K562 (cell line): ENCODE results near the gene EMC1. TPM values are rescaled to one million over a fixed set of nuclear protein-coding genes. Genes with fewer than 3 reads are reported as not detected.

Experiments used
- ASH1L ChIP-seq: fragments of 450-650 bp; IDR thresholded peaks from 2 replicates; pipeline ENCODE4 v1.6.1; 2018; ENCODE audit warnings: borderline replicate concordance, mild to moderate bottlenecking, low read depth; ENCODE audit not compliant: partially characterized antibody
- CHD4 ChIP-seq: fragments of 200-600 bp; sonication (generic); IDR thresholded peaks from 3 replicates; pipeline ENCODE4 v1.6.1; 2012; ENCODE audit warnings: low read depth, mild to moderate bottlenecking, mixed read lengths, low read length, inconsistent platforms; ENCODE audit not compliant: insufficient read depth, insufficient replicate concordance, poor library complexity, severe bottlenecking
- DIDO1 ChIP-seq: fragments of 450-650 bp; IDR thresholded peaks from 2 replicates; pipeline ENCODE4 v1.6.1; 2016; ENCODE audit warnings: low read depth, missing biosample characterization, missing genetic modification characterization
- EHMT2 ChIP-seq: fragments of 450-650 bp; IDR thresholded peaks from 2 replicates; pipeline ENCODE4 v1.6.1; 2018; ENCODE audit warnings: antibody characterized with exemption
- EP400 ChIP-seq: fragments of 450-650 bp; IDR thresholded peaks from 2 replicates; pipeline ENCODE4 v1.6.1; 2017; ENCODE audit warnings: antibody characterized with exemption, mild to moderate bottlenecking, moderate library complexity
- ETS2 ChIP-seq: IDR thresholded peaks from 2 replicates; pipeline ENCODE4 v1.6.1; 2016; ENCODE audit warnings: borderline replicate concordance, missing genetic modification characterization, mild to moderate bottlenecking, moderate library complexity, missing compliant biosample characterization; ENCODE audit not compliant: poor library complexity, severe bottlenecking
- FOXP1 ChIP-seq: sonication (generic); formaldehyde crosslinking; IDR thresholded peaks from 2 replicates; pipeline ENCODE4 v1.8.0; 2022; ENCODE audit warnings: mild to moderate bottlenecking, missing genetic modification reagents
- HMGN3 ChIP-seq: IDR thresholded peaks from 2 replicates; pipeline ENCODE4 v1.6.1; 2011; ENCODE audit warnings: borderline replicate concordance, low read depth, mild to moderate bottlenecking, mixed read lengths, low read length; ENCODE audit not compliant: insufficient read length; ENCODE audit errors: extremely low read depth
- MAZ ChIP-seq, 2 experiments: fragments of 450-650 bp in 1 of 2; sonication (generic) in 1 of 2; formaldehyde crosslinking; IDR thresholded peaks in 1 of 2; conservative IDR thresholded peaks in 1 of 2; 2 replicates each; pipeline versions ENCODE4 v1.4.0 to v1.5.0; 2020; ENCODE audit warnings: mild to moderate bottlenecking in 1 of 2, missing genetic modification reagents in 1 of 2
- MCM7 ChIP-seq, 2 experiments: fragments of 450-650 bp; IDR thresholded peaks; 2 replicates each; pipeline ENCODE4 v1.6.1; 2016 to 2018
- NCOA1 ChIP-seq: fragments of 450-650 bp; IDR thresholded peaks from 2 replicates; pipeline ENCODE4 v1.6.1; 2016; ENCODE audit warnings: low read depth
- NR1H2 ChIP-seq: sonication (generic); formaldehyde crosslinking; IDR thresholded peaks from 2 replicates; pipeline ENCODE4 v1.4.0; 2020; ENCODE audit warnings: mild to moderate bottlenecking, missing genetic modification reagents
- NRF1 ChIP-seq, 2 experiments: fragments of 450-650 bp; IDR thresholded peaks in 1 of 2; conservative IDR thresholded peaks in 1 of 2; 2 replicates each; pipeline ENCODE4 v1.6.1; 2014; ENCODE audit warnings: mild to moderate bottlenecking in 2 of 2
- OTX1 ChIP-seq: fragments of 450-650 bp; formaldehyde crosslinking; IDR thresholded peaks from 2 replicates; pipeline ENCODE4 v1.4.0; 2022; ENCODE audit warnings: mild to moderate bottlenecking
- PHTF2 ChIP-seq: fragments of 250-450 bp; sonication (Bioruptor Pico); IDR thresholded peaks from 2 replicates; pipeline ENCODE4 v1.5.0; 2021; ENCODE audit warnings: mild to moderate bottlenecking
- RCOR1 ChIP-seq, 2 experiments: IDR thresholded peaks; 2 replicates each; pipeline ENCODE4 v1.6.1; 2012; ENCODE audit warnings: low read depth in 2 of 2, low read length in 2 of 2, borderline replicate concordance in 1 of 2, improper control_type of control experiment in 1 of 2
- SMARCA5 ChIP-seq: fragments of 450-650 bp; IDR thresholded peaks from 2 replicates; pipeline ENCODE4 v1.6.1; 2016
- SMC3 ChIP-seq: conservative IDR thresholded peaks from 2 replicates; pipeline ENCODE4 v1.6.1; 2011; ENCODE audit warnings: low read depth, low read length, improper control_type of control experiment; ENCODE audit not compliant: insufficient read depth
- TAF9B ChIP-seq: fragments of 450-650 bp; IDR thresholded peaks from 2 replicates; pipeline ENCODE4 v1.6.1; 2018; ENCODE audit warnings: mild to moderate bottlenecking; ENCODE audit not compliant: partially characterized antibody
- TBL1XR1 ChIP-seq, 2 experiments: IDR thresholded peaks; 2 replicates each; pipeline ENCODE4 v1.6.1; 2012; ENCODE audit warnings: improper control_type of control experiment in 2 of 2, low read length in 2 of 2, mild to moderate bottlenecking in 1 of 2
- TEAD2 ChIP-seq: fragments of 450-650 bp; IDR thresholded peaks from 2 replicates; pipeline ENCODE4 v1.6.1; 2016; ENCODE audit warnings: missing genetic modification characterization, control low read depth, missing compliant biosample characterization
- YBX1 ChIP-seq: fragments of 450-650 bp; IDR thresholded peaks from 2 replicates; pipeline ENCODE4 v1.7.1; 2016; ENCODE audit warnings: mild to moderate bottlenecking
- ZFP30 ChIP-seq: fragments of 250-450 bp; sonication (Bioruptor Pico); IDR thresholded peaks from 2 replicates; pipeline ENCODE4 v1.8.0; 2022; ENCODE audit warnings: moderate library complexity, mild to moderate bottlenecking, inconsistent platforms, borderline replicate concordance
- ZNF174 ChIP-seq: fragments of 250-450 bp; sonication (Bioruptor Pico); IDR thresholded peaks from 2 replicates; pipeline ENCODE4 v1.4.0; 2020; ENCODE audit warnings: mild to moderate bottlenecking
- ZNF197 ChIP-seq: fragments of 200-800 bp; sonication (Bioruptor generic); IDR thresholded peaks from 2 replicates; pipeline ENCODE4 v1.6.1; 2016; ENCODE audit warnings: low read depth, missing genetic modification characterization, missing compliant biosample characterization
- ZNF232 ChIP-seq: sonication (generic); formaldehyde crosslinking; IDR thresholded peaks from 2 replicates; pipeline ENCODE4 v1.8.0; 2022; ENCODE audit warnings: mild to moderate bottlenecking, missing genetic modification reagents
- polyA plus RNA-seq, 8 experiments: library from polyadenylated mRNA; depleted of rRNA in 4 of 8; stranded (reverse) in 5 of 8; unstranded in 3 of 8; fragments of >200 nt; fragmentation: Nextera tagmentation in 2 of 8; fragmentation: Illumina TruSeq in 1 of 8; extraction: Ambion mirVana in 2 of 8; extraction: Trizol in 1 of 8; gene quantifications; 2 replicates each; pipeline versions ENCODE4 v1.2.1 to v1.2.3, GENCODE V29; 2011 to 2014; ENCODE audit warnings: inconsistent platforms in 1 of 8, missing spikeins in 1 of 8
- total RNA-seq, 7 experiments: library from RNA; depleted of rRNA in 6 of 7; stranded (reverse); fragments of >200 nt in 6 of 7; fragmentation: Illumina TruSeq in 2 of 7; extraction: Trizol in 2 of 7; gene quantifications; 2 replicates each; pipeline versions ENCODE4 v1.2.1 to v1.2.3, GENCODE V29; 2011 to 2021; ENCODE audit warnings: low replicate concordance in 1 of 7
- TF ChIP-seq, protein P1 (sequence below): fragments of 250-450 bp; sonication (Bioruptor Pico); IDR thresholded peaks from 2 replicates; pipeline ENCODE4 v1.4.0; 2020; ENCODE audit warnings: mild to moderate bottlenecking, moderate library complexity
- TF ChIP-seq, protein P2 (sequence below): sonication (generic); formaldehyde crosslinking; IDR thresholded peaks from 2 replicates; pipeline ENCODE4 v1.5.0; 2020; ENCODE audit warnings: missing genetic modification reagents

The EMC1 gene
- total and polyA plus RNA-seq, 9 of the 15 experiments (the other 6 are each of a cell fraction or from before 2014, with no cell fraction given): 17.8 to 88.2 (median 37.4) TPM

DNA sequence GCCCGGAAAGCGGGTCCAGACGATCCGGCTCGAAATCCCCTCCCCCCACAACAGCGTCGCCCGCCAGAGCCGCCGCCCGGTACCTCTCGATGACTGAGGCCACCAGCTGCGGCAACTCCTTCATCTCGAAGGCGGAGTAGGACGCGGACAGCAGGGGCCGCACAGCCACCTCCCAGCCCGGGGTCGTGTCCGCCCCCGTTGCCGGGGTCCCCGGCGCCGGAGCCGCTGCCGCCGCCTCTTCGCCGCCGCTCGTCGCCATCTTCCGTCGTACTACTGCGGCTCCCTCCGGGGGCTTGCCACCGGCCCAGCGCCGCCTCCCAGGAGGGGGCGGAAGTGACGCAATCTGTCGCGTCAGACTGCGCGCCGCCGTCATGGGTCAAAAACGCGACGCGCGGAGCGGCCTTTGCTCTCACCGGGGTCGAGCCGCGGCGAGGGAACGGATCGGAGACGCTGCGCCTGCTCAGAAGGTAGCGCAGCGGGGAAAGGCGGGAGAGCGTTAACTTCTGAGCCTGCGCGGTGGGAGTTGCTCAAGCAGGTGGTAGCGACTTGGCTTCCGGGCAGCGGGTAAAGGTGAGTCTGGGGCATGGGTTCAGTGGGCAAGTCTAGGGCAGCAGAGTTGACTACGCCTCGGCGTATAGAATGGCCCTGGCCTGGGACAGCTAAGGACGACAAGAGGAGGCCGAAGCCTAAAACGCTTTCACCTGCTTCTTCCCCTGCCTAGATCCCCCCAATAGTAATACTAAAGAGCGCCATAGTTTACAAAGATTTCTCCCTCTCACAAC, 41.1 kb downstream of the EMC1 start, which contains the start of gene UBR4 (continued):
- TF ChIP-seq ZNF197 (CRISPR knock-in tag): no peak
- TF ChIP-seq NR1H2: no peak
- TF ChIP-seq FOXP1 (CRISPR knock-in tag): peak; percentile 93; the same call in 1 of the 2 replicates
- no peak for TF ChIP-seq TEAD2 (tag)
- peak in 1 of 2 experiments; percentile 23; a peak in 2 of 4 replicates for TF ChIP-seq RCOR1 (IDR thresholded peaks at IDR 0.05; ENCODE audit: borderline replicate concordance in 1 of 2, low read depth in 2 of 2, low read length in 2 of 2)
- TF ChIP-seq EP400: peak; percentile 95
- no peak for TF ChIP-seq ZNF174 (CRISPR knock-in tag)
- TF ChIP-seq NRF1 (conservative IDR thresholded peaks at IDR 0.05 in 1 of 2, IDR thresholded peaks at IDR 0.05 in 1 of 2): peak; percentile 95 to 96
- TF ChIP-seq, protein P1, sequence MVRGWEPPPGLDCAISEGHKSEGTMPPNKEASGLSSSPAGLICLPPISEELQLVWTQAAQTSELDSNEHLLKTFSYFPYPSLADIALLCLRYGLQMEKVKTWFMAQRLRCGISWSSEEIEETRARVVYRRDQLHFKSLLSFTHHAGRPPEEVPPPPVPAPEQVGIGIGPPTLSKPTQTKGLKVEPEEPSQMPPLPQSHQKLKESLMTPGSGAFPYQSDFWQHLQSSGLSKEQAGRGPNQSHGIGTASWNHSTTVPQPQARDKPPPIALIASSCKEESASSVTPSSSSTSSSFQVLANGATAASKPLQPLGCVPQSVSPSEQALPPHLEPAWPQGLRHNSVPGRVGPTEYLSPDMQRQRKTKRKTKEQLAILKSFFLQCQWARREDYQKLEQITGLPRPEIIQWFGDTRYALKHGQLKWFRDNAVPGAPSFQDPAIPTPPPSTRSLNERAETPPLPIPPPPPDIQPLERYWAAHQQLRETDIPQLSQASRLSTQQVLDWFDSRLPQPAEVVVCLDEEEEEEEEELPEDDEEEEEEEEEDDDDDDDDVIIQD (CRISPR knock-in tag): no peak
- TF ChIP-seq HMGN3: peak; percentile 88
- TF ChIP-seq SMARCA5: no peak; the same call in 1 of the 2 replicates
- no peak for TF ChIP-seq ETS2
- peak; percentile 82 for TF ChIP-seq TAF9B
- TF ChIP-seq ASH1L: no peak
- TF ChIP-seq SMC3: no peak
- TF ChIP-seq DIDO1: no peak
- TF ChIP-seq PHTF2 (CRISPR knock-in tag): peak; percentile 60; the same call in 1 of the 2 replicates
- no peak for TF ChIP-seq CHD4
- TF ChIP-seq EHMT2: no peak
- peak; percentile 98 for TF ChIP-seq MAZ (CRISPR knock-in tag; conservative IDR thresholded peaks at IDR 0.05 in 1 of 2, IDR thresholded peaks at IDR 0.05 in 1 of 2)
- TF ChIP-seq NCOA1: 0 out of 2 replicates have a peak, but pooled peaks have one; percentile 15
- no peak for TF ChIP-seq OTX1 (CRISPR knock-in tag)
- TF ChIP-seq ZFP30 (CRISPR knock-in tag): no peak
- TF ChIP-seq ZNF232: peak; percentile 60; the same call in 1 of the 2 replicates
- no peak for TF ChIP-seq YBX1
- peak; percentile 46 to 99; a peak in 2 of 4 replicates for TF ChIP-seq TBL1XR1 (IDR thresholded peaks at IDR 0.05; ENCODE audit: low read length in 2 of 2)
- TF ChIP-seq, protein P2, sequence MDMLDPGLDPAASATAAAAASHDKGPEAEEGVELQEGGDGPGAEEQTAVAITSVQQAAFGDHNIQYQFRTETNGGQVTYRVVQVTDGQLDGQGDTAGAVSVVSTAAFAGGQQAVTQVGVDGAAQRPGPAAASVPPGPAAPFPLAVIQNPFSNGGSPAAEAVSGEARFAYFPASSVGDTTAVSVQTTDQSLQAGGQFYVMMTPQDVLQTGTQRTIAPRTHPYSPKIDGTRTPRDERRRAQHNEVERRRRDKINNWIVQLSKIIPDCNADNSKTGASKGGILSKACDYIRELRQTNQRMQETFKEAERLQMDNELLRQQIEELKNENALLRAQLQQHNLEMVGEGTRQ (CRISPR knock-in tag): no peak
- TF ChIP-seq MCM7 (IDR thresholded peaks at IDR 0.05): no peak
